Measurements from ENCODE around the gene CA6.

GRCh38 chr1:9019896-9020295 lies 74.2 kb downstream of the CA6 start:
- TF ChIP-seq CTCF (IDR thresholded peaks at IDR 0.05) = no peak
- TF ChIP-seq EZH2 (IDR thresholded peaks at IDR 0.05) = no peak
